GM21515 (cell line): ENCODE measurements around the gene SPI1.
"Not testable (repeated sequence)": the region's sequence is repeated elsewhere in the genome, so short reads cannot be mapped to it uniquely, and the experiment has no call there.

Experiments used
- ATAC-seq: cut with Tn5 transposase; IDR thresholded peaks from one replicate; pipeline ENCODE4 v1.9.1; 2021; ENCODE audit not compliant: unreplicated experiment

The SPI1 gene

GRCh38 chr11:47328449-47329390 lies 49.6 kb downstream of the SPI1 start:
- peak; percentile 45 for ATAC-seq

DNA sequence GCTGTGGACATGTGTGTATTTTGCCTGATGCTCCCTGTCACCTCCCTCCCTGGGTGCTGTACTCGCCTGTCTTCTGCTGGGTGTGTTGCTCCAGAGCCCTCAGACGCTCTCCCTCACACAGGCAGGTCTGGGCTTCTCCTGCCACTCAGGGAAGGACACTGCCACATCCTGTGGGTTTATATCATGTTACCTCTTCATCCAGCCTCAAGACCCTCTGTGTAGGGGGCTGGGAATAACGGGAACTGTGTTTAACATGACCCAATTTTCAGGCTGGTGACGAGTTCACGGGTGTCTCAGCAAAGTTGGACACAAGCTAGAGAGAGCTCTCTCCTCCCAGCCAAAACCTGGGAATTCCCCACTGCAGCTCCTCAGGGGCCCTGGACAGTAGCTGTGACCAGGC lies 50.4 kb downstream of the SPI1 start:
- ATAC-seq = no peak

DNA sequence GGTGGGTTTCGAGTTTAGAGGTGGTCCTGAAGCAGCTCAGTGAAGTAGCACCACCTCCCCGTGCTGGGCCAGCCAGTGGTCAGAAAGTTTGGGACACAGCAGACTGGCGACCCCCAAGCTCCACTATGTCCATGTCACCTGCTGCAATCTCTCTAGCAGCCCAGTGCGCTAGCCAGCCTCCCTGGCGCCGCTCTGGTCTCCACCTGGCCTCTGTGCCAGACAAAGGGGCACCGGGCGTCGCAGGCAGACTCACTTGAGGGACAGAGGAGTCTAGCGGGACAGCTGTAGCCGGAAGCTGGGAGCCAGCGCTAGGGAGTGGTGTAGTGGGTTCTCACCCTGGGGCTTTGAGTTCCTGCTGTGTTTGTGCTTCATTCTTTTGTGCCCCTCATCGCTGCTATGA lies 51.3 kb downstream of the SPI1 start:
- no peak for ATAC-seq

- ATAC-seq = no peak
Measured at GRCh38 chr11:47326198-47326597, 52.1 kb downstream of the SPI1 start.

DNA sequence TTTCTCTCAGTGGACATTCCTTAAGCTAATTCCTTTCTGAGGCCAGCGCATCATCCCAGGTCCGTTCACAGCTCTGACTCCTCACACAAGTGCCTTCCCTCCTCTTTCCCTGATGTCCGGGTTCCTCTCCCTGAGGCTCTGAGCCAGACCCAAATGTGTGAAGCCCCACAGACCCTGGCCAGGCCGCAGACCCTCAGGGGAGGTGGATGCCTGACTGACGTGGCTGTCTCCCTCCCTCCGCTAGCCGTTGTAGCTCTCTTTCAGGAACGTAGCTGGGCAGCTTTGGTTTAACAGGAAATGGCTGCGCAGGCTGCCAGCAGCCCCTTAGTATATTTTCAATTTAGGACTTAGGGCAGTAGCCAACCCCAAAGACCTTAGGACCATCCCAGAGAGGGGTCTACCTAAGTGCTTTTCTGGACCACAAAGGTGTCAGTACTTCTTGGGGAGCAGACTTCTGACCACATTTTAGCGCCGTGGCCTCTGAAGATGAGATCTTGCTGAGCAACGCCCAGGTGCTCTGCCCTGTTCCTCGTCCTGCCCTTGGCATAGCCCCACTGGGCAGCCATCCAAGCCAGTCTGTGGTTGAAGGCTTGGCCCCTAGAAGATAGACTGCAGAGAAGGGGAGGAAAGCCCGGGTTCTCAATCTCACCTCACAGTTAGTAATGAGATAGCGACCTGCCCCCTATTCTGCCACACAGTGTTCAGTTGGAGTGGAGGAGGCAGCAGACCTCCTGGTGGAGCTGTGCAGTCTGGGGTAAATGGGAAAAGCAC lies 52.9 kb downstream of the SPI1 start:
- no peak for ATAC-seq

- no peak for ATAC-seq
Measured at GRCh38 chr11:47324520-47324919, 53.8 kb downstream of the SPI1 start.

DNA sequence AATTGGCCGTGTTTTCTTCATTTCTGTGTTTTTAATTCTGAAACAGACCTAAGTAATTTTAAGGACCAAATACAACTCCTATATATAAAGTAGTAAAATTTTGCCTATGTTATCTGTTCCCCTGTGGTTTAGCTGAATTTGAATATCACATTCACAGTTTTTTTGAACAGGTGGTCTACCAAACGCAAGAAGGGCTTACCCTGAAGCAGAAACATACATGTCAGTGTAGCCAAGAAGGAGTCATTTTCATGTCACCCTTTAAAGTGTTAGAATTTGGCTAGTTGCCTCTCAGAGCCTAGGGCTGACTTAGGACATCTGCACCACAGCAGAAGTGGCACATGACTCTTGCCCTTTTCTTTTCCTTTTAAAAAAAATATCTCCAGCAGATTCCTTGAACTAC lies 60.2 kb downstream of the SPI1 start:
- no peak for ATAC-seq

- no peak for ATAC-seq
Measured at GRCh38 chr11:47317064-47317828, 61.1 kb downstream of the SPI1 start.

- not testable (repeated sequence) for ATAC-seq
Measured at GRCh38 chr11:47316501-47316900, 61.8 kb downstream of the SPI1 start.

GRCh38 chr11:47314992-47315391 lies 63.4 kb downstream of the SPI1 start:
- ATAC-seq = no peak

GRCh38 chr11:47308050-47308823 lies 70.1 kb downstream of the SPI1 start:
- no peak for ATAC-seq

- no peak for ATAC-seq
Measured at GRCh38 chr11:47306484-47306844, 71.9 kb downstream of the SPI1 start.

DNA sequence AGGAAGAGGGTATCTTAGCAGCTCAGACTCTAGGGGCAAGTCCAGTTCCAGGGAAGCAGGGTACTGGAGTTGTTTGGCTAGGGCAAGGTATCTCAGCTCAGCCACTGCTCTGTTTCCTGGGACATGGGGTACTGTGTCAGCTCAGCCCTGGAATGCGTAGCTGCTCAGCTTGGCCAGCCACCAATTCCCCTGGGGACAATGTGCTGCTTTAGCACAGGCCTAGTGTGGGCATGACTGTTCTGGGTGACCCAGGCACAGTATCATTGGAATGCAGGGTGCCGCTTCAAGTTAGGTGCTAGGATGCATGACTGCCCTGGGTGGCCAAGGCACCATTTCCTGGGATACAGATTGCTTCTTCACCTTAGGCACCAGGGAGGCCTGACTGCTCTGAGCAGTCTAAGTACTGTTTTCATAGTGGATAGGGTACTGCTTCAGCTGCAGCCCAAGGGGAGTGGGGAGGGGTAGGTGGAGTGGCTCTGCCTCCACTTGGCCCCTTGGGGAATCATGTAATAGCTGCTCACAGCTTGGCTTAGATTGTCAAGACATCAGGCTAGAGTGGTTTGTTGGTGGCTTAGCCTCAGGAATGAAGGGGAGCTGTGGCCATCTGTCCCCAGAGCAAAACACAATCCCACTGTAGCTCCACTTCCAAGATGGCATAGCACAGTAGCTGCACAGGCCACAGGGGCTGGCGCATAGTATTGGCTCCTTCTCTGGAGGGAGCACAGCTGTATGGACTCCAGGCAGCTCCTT lies 72.4 kb downstream of the SPI1 start:
- ATAC-seq = no peak
